Thyroid gland (tissue), 4 donors: ENCODE data around the gene NOP53. TPM values are rescaled to one million over a fixed set of nuclear protein-coding genes. Genes with fewer than 3 reads are reported as not detected.
"Not testable (repeated sequence)": the region's sequence is repeated elsewhere in the genome, so short reads cannot be mapped to it uniquely, and the experiment has no call there.

Experiments
- DNase-seq, 2 donors: peaks; one replicate each; pipeline ENCODE4 v3.0.0-alpha.2; 2019
- H3K27ac ChIP-seq, 3 donors: fragments of 200-600 bp; sonication (generic); 1 replicate in 2 of 3; 2 replicates in 1 of 3; pipeline ENCODE4 v1.5.1; 2016 to 2019; ENCODE audit warnings: mild to moderate bottlenecking in 1 of 3, moderate library complexity in 1 of 3
- H3K27me3 ChIP-seq: fragments of 200-600 bp; sonication (generic); one replicate; pipeline ENCODE4 v1.5.1; 2019
- H3K36me3 ChIP-seq, 2 donors: fragments of 200-600 bp; sonication (generic); one replicate each; pipeline ENCODE4 v1.5.1; 2016 to 2019
- H3K4me1 ChIP-seq, 2 donors: fragments of 200-600 bp; sonication (generic); one replicate each; pipeline ENCODE4 v1.5.1; 2017 to 2019
- H3K4me3 ChIP-seq, 3 donors: fragments of 200-600 bp; sonication (generic); replicated peaks in 1 of 3; 1 replicate in 2 of 3; 2 replicates in 1 of 3; pipeline ENCODE4 v1.5.1; 2016; ENCODE audit warnings: mild to moderate bottlenecking in 1 of 3
- H3K9me3 ChIP-seq: fragments of 200-600 bp; sonication (generic); one replicate; pipeline ENCODE4 v1.5.1; 2017
- CTCF ChIP-seq, 6 experiments: fragments of 200-600 bp in 3 of 6; fragments of 450-650 bp in 3 of 6; sonication (generic) in 3 of 6; IDR thresholded peaks; one replicate each; pipeline ENCODE4 v1.5.1; 2016 to 2019; ENCODE audit warnings: antibody characterized with exemption in 6 of 6, mild to moderate bottlenecking in 2 of 6, inconsistent platforms in 1 of 6, moderate library complexity in 1 of 6
- POLR2A ChIP-seq, 2 donors: fragments of 450-650 bp; IDR thresholded peaks; one replicate each; pipeline ENCODE4 v1.6.1; 2017; ENCODE audit warnings: antibody characterized with exemption in 2 of 2, mild to moderate bottlenecking in 2 of 2, moderate library complexity in 1 of 2
- WGBS, 2 donors: methylation state at CpG; one replicate each; pipeline ENCODE4 v1.1.5; 2017; 5-methylcytosine and 5-hydroxymethylcytosine counted together
- intact Hi-C: fragments of 100-400 bp; cut with DNase I; formaldehyde crosslinking; loops from one replicate; pipeline ENCODE4 v1.15.1; 2023
- total RNA-seq, 4 donors: library from RNA; depleted of rRNA; stranded (reverse); fragments of >200 nt; gene quantifications; one replicate each; pipeline ENCODE4 v1.2.3, GENCODE V29; 2016

The NOP53 gene
- total RNA-seq, 4 donors from 2014 or later, result 278 to 531 (median 461) TPM

GRCh38 chr19:47762615-47763308 is 17.4 kb downstream of the NOP53 start:
- intact Hi-C loops, result no loop called here
- peaks cover under 1 to 15% of the 10 kb centered on the region in 2 donors for H3K36me3 ChIP-seq
- no peak for DNase-seq
- 68 to 71% methylated on average over 18 of the region's 18 CpGs for WGBS, 2 donors
- H3K4me1 ChIP-seq, result no peaks in the 10 kb centered on the region
- no peak overlapping the region for H3K27ac ChIP-seq
- no peaks in the 10 kb centered on the region for H3K9me3 ChIP-seq
- TF ChIP-seq CTCF (IDR thresholded peaks at IDR 0.05) (no peak), POLR2A (IDR thresholded peaks at IDR 0.05) (no peak)
- H3K27me3 ChIP-seq, result no peaks in the 10 kb centered on the region
- H3K4me3 ChIP-seq, result no peak overlapping the region

GRCh38 chr19:47764705-47765104 is 19.4 kb downstream of the NOP53 start:
- H3K27ac ChIP-seq, H3K27me3 ChIP-seq, H3K9me3 ChIP-seq, intact Hi-C loops, H3K36me3 ChIP-seq, H3K4me1 ChIP-seq, DNase-seq, H3K4me3 ChIP-seq: not testable (repeated sequence)
- WGBS, 2 donors, result 79 to 83% methylated on average over 3 of the region's 3 CpGs

GRCh38 chr19:47765523-47766358 is 20.4 kb downstream of the NOP53 start:
- Histone ChIP-seq H3K4me3 (no peak overlapping the region), H3K27ac (no peak overlapping the region), H3K9me3 (no peaks in the 10 kb centered on the region), H3K36me3 (no peaks in the 10 kb centered on the region), H3K4me1 (no peaks in the 10 kb centered on the region), H3K27me3 (no peaks in the 10 kb centered on the region)
- peak; percentile 58 to 63 for DNase-seq
- TF ChIP-seq CTCF (IDR thresholded peaks at IDR 0.05), result peak in 5 of 6 experiments; percentile 55 to 76 (median 64)
- TF ChIP-seq POLR2A (IDR thresholded peaks at IDR 0.05), result no peak
- intact Hi-C loops, result no loop called here
- WGBS, 2 donors, result 17 to 28% methylated on average over 11 to 19 of the region's 19 CpGs

- H3K27me3 ChIP-seq, result no peaks in the 10 kb centered on the region
- no peak for DNase-seq
- 63 to 83% methylated on average over 7 of the region's 7 CpGs for WGBS, 2 donors
- TF ChIP-seq CTCF (IDR thresholded peaks at IDR 0.05), result no peak
- TF ChIP-seq POLR2A (IDR thresholded peaks at IDR 0.05), result no peak
- no peak overlapping the region for H3K27ac ChIP-seq
- no peaks in the 10 kb centered on the region for H3K9me3 ChIP-seq
- intact Hi-C loops, result no loop called here
- no peaks in the 10 kb centered on the region for H3K4me1 ChIP-seq
- no peak overlapping the region for H3K4me3 ChIP-seq
- no peaks in the 10 kb centered on the region for H3K36me3 ChIP-seq
Measured at GRCh38 chr19:47766359-47766620, 20.9 kb downstream of the NOP53 start.

GRCh38 chr19:47766670-47767069 is 21.3 kb downstream of the NOP53 start:
- H3K36me3 ChIP-seq, result no peaks in the 10 kb centered on the region
- 89 to 94% methylated on average over 7 of the region's 7 CpGs for WGBS, 2 donors
- H3K27ac ChIP-seq, result no peak overlapping the region
- no peak overlapping the region for H3K4me3 ChIP-seq
- H3K9me3 ChIP-seq, result no peaks in the 10 kb centered on the region
- H3K4me1 ChIP-seq, result no peaks in the 10 kb centered on the region
- TF ChIP-seq CTCF (IDR thresholded peaks at IDR 0.05) (no peak), POLR2A (IDR thresholded peaks at IDR 0.05) (no peak)
- DNase-seq, result no peak
- intact Hi-C loops, result no loop called here
- no peaks in the 10 kb centered on the region for H3K27me3 ChIP-seq
